ENCODE results near the gene TBX10. TPM values are rescaled to one million over a fixed set of nuclear protein-coding genes. Genes with fewer than 3 reads are reported as not detected.
"Not testable (repeated sequence)": the region's sequence is repeated elsewhere in the genome, so short reads cannot be mapped to it uniquely, and the experiment has no call there.

The TBX10 gene
- total RNA-seq, 1 experiment from 2014 or later = not detected

DNA sequence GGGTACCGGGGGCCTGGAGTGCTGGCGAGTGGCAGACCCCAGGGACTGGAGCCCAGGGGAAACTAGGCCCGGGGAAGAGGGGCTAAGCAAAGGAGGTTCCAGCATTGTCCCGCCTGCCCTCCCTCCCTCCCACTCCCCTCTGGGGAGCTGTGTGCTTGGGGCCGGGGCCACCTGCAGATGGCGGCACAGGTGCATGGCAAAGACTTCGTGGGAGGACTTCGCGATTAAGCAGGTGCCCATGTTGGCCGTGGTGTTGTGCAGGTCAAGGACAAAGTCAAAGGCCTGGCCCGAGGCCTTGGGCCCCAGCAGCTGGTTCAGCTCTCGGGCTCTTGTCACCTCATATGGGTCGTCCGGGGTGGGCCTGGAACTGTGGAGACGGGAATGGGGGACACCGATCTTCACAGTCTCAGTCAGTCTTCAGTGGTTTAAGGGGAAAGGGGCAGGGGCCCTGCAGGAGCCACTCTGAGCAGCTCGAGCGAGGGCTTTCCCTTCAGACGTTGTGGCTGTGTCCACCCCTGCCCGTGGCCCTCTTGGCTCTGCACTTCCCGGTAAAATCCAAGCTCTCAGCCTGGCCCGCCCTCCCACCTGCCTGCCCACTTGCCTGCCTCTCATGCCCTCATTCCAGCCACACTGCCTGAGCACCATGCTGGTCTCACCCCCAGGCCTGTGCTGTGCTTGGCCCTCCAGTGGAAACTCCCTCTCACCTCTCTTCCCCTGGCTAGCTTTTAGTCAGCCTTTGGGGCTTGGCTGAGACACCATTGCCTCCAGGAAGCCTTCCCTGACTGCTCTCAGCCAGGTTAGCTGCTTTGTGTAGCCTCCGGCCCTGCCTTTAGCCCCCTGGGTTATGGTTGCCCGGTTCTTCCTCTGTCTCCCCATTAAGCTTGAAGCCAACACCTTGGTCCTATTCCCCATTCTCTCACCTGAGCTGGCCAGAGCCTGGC, 6.2 kb upstream of the TBX10 start:
- no peak for DNase-seq (ENCODE audit: low read depth)

DNA sequence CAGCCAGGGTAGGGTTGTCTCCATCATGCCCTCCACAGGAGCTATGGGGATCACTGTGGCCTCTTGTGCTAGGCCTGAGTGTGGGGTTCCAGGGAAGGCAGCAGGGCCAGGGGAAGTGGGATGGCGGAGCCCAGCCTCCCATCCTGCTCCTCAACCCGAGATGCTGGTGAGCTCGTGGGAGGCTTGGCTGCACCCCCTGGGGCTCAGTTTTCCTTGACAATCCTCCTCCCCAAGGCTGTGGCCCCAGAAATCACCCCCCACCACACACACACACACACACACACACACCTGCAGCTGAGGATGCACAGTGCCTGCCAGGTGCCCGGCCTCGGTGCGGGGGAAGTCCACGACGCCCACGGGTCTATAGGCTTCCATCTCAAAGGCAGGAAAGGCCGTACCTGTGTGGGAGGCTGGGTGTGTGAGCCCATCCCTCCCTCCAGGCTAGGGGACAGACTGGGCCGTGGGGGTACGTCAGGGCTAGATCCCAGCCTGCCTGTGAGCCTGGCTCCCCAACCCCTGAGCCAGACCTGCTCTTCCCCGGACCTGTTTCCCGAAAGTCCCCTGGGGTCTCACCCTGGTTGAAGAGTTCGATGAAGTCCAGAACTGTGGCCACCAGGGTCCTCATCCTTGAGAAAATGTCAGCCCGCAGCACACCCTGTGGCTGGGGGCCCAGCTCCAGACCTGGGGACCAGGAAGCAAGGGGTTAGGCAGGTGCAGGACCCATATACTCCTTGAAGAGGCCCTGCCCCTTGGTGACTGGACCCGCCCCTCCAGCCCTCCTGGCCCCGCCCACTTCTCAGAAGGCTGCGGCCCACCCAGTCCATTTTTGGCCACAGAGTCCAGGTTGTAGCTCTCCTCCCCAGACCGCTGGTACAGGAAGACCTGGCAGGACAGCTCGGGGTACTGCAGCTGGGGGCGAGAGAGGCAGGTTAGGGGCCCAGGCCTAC, 5.2 kb upstream of the TBX10 start:
- no peak for DNase-seq (ENCODE audit: low read depth)

DNA sequence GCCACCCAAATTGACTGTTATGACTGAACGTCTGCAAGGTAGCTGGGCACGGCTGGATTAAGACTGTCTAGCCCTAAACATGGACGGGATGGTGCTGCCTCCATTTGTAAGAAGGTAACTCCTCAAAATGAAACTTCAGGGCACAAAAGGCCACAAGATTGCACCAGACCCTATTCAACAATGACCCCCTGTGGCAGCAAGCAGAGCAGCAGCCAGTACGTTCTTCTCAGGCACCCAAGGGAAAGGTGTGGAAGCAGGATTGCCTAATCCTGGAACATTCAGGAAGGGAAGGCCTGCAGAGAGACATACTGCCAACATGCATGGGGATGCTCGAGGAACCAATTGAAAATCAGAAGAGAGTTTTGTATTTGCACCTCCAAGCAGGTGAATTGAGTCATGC, 4.5 kb upstream of the TBX10 start:
- DNase-seq (ENCODE audit: low read depth) = peak; percentile 19

DNA sequence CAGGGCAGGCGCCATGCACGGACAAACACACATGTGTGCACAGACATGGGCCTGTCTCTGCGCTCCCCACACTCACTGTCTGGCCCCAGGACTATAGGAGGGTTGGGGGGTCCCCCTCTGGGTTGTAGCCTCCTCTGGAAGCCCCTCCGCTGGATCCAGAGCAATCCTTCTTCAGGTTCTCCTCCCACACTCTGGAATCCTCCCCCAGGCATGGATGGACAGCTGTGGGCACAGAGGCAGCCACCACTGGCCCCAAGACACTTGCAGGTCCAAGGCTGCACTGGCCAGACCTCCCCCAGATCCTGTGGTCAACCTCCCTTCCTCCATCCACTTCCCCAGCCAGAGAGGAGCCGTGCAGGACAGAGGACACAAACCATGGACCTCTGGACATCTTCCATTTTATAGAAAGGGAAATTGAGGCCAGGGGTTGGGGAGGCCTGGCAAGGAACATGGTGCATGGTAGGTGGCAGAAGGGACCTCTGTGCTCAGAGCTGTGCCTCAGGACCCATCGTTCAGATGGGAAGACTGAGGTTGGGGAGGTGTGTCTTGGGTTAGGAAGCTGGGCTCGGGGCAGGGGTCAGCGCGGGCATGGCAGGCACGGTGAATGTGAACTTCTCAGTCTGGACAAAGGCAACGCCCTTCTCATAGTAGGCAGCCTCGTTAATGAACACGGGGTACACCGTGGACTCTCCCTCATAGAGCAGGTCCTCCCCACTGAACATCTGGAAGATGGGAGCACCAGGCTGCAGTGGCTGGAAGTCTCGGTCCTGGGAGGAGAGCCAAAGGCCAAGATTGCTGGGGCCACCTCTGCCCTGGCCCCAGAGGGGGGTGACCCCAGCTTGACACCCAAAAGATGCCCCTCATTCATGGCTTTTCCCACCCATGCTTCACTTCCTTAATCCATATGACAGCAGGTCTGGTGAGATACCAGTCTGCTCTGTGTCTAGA, 2.9 kb upstream of the TBX10 start:
- DNase-seq (ENCODE audit: low read depth) = no peak

DNA sequence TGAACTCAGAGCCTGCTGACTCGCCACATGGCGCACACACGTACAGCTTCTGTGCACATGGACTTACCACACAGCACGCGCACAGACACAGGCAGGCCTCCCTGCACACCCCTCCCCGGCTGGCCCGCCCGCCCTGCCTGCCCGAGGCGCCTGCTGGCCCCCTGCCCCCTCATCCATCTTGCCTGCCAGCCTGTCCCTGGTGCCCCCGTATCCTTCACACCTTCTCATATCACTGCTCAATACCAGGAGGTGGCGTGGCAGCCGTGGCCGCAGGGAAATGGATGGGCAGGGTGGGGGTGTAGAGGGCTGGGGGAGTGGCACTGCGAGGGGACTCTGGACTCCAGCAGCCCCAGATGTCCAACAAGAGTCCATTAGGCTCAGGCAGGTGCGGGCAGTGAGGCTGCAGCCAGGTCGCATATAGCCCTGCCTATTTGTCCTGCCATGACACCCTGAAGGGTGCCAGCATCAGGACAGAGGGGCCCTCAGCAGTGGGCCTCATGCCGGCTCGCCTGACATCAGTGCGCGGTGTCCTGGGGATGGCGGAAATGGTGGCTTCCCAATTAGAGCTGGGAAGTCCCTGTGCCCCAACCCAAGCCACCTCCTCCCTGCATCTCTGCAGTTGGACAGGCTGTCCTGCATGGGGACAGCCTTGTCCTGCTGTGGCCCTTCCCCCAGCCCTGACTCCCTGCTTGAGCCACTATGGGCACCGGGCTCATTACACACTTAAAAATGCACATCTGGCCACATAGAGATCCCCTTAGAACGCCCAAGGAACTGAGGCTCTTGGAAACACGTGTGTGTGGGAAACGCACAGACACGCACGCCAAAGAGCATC, 2.0 kb upstream of the TBX10 start:
- no peak for DNase-seq (ENCODE audit: low read depth)

DNA sequence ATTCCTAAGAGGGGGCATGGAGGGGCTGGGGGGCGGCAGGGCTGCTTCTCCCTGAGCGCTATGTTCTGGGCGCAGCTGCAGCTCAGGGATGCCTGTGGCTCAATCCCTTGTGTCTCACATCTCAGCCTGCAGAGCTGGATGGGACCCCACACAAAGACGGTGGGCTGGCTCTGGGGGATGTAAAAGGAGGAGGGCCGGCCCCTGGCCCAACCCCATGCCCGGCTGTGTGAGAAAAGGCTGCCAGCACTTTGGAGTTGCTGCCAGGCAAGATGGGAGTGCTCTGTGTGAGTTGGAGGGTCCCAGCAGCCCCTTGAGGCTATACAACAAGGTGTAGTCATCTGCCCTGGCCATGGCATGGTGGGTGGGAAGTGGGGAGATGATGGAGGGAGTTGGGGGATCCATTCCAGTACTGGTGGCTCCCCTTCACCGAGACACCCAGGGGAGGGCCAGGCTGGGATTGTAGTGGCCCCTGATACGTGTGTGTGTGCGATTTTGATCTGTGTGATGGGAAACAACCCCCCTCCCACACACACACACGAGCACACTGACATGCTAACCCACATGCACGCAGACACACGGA, 1.3 kb upstream of the TBX10 start:
- no peak for DNase-seq (ENCODE audit: low read depth)

DNA sequence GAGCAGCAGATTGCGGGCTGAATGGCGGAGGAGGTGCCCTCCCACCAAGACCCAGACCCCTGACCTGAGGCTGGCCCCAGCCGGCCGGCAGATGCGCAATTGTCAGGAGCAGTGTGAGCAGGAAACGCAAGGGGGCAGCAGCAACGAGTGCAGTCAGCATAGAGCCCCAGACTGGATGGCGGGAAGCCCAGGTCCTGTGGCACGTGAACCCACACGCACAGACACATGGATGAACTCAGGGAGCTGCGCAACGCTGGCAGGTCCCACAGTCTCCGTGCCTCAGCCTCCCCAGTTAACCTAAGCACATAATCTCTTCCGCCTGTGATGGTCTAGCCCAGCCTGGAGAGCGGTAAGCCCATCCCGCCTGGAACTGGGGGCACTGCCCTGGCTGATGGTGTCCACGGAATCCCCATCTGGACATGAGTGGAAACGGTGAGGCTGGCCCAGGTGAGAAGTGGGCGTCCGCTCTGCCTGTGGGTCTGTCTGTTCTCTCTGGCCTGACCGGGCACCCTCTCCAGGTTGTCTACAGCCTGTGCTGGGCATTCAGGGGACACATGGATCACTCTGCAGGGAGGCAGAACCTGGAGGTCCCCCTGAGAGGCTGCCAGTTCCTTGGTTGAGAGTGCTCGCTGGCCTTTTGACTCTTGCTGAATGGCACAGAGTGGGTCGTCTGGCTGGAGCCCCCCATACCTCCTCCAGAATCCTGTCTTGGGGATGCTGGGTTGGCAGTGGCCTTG, 626 bp upstream of the TBX10 start:
- peak; percentile 48 for DNase-seq (ENCODE audit: low read depth)

DNA sequence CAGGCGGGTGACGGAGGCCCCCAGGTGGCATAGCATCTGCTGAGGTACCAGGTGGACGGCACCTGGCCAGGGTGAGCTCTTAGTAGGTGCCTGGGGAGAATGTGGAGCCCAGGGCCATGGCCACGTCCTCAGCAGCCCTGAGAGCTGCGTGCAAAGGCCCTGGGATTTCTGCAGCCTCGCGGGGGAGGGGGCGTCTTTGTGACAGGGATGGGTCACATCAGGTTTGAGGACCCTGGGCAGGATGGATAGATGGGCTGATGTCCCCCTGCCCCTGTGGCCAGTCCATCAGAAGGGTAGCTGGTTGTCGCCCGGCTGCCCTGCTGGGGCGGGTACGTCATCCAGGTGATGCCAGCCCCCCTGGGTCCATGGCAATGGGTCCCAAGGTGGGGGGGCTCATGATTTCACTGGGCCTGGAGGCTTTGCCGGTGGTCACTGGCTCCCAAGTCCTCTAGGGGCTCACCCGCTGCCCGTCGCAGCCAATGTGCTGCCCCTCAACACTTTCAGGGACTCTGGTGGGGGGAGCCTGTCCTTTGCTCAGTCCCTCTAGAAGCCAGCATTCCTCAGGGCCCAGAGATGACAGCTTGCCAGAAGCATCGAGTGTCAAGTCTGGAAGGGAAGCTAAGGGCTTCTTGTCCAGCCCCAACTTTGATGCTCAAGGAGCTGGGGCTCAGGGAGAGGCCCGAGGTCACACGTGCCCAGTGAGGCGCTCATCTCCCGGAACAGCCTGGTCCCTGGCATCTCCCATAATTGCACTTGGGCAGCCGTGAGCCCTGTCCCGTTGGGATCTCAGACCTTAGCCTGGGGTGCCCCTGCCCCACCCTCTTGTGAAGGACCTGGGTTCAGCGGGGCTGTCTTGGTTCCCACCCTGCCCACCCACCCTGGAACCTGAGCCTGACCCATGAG, 777 bp downstream of the TBX10 start:
- DNase-seq (ENCODE audit: low read depth) = no peak

DNA sequence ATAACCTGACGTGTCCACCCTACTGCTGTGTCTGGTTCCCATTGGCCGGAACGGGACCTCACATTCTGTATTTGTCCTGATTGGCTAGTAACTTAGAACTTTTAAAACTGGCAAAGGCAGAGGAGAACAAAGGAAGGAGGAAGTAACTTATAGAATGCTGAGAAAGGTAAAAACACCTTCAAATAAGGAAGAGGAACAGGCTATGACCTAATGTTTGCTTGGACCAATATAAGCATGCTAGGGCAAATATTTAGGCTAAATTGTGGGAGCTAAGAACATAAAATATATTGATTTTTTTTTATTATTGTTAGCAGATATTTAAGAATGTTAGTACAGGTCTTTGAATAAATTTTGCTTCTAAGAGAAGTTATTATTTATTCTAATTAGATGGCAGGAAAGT, 2.1 kb downstream of the TBX10 start:
- not testable (repeated sequence) for DNase-seq (ENCODE audit: low read depth)

DNA sequence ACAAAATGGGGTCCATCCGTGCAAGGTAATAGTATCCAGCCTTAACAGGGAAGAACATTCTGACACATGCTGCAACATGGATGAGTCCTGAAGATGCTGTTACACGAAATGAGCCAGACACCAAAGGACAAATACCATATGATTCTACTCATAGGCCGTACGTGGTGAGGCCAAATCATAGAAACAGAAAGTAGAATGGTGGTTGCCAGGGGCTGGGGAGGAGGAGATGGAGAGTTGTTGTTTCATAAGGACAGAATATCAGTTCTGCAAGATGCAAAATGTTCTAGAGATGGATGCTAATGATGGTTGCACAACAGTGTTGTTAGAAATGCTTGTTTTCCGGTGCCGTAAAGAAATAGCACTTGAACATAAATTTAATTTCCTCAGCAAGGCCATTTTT, 2.6 kb downstream of the TBX10 start:
- no peak for DNase-seq (ENCODE audit: low read depth)

DNA sequence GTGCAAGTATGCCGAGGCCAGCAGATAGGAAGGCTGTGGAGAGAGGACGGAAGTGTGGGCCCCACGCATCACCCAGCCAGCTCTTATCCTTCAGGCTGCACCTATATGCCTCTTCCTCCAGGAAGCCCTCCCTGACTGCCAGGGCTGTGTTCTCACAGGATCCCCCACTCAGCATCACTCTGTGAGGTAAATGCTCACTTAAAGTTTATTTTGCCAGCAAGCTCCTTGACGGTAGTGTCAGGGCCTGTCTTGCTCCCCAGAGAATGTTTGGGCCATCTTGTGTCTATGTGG, 4.4 kb downstream of the TBX10 start:
- no peak for DNase-seq (ENCODE audit: low read depth)

DNA sequence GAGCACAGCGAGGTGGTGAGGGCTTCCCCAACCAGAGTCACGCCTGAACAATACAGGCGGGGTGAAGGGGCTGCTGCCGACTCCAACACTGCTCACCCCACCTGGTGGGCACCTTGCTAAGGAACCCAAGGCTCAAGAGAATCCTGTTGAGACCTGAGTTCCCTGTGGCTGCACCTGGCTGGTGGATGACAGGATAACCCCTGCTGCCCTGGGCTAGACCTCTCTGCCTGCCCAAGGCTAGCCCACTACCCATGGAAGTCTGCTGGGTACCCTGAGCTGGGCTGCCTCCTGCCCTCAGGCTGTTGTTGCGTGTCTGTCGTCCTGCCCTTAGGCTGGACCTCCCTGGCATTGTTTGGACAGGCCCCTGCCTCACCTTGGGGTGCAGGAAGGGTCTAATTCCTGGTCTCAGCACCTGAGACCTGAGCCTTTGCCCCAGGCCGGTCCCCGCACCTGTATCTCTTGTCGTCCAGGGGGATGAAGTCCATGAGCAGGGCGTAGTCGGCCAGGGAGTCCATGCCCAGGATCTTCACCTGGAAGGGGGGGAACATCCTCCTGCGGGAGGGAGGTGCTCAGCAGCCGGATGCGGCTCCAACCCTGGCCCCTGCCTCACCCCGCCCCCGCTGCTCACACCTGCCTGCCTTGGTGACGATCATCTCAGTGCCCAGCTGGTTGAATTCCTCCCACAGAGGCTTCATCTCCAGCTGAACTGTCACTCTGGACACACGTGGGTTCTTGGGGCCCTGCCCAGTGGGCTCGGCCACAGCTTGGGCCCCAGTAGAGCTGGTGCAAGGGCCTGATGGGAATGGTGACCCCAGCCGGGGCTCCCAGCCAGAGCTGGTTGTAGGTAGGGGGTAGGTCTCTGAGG, 5.0 kb downstream of the TBX10 start:
- no peak for DNase-seq (ENCODE audit: low read depth)

DNA sequence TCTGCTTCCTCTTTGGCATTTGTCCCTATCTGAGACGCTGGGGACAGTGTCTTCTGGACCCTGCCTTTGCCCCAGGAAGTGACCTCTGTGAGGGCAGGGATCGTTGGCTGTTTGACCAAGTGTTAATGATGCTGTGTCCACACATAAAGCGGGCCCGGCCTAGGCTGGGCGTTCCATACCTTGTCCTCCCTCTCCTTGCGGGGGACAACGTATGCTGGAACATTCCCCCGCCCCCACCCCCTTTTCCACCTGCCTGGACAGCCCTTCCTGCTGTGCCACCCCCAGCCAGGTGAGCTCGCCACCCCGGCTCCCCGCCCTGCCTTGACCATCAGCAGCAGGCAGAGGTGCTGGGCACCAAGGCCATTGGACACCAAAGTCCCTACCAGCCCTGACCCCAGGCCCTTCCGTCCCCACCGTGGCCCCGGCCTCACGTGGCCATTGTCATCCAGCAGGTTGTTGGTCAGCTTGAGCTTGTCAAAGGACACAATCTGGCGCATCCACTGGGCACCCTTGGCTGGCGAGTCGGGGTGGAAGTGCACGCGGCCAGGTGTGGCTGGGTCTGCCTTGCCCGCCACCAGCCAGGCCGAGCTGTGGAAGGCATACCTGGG, 5.7 kb downstream of the TBX10 start:
- DNase-seq (ENCODE audit: low read depth) = no peak

DNA sequence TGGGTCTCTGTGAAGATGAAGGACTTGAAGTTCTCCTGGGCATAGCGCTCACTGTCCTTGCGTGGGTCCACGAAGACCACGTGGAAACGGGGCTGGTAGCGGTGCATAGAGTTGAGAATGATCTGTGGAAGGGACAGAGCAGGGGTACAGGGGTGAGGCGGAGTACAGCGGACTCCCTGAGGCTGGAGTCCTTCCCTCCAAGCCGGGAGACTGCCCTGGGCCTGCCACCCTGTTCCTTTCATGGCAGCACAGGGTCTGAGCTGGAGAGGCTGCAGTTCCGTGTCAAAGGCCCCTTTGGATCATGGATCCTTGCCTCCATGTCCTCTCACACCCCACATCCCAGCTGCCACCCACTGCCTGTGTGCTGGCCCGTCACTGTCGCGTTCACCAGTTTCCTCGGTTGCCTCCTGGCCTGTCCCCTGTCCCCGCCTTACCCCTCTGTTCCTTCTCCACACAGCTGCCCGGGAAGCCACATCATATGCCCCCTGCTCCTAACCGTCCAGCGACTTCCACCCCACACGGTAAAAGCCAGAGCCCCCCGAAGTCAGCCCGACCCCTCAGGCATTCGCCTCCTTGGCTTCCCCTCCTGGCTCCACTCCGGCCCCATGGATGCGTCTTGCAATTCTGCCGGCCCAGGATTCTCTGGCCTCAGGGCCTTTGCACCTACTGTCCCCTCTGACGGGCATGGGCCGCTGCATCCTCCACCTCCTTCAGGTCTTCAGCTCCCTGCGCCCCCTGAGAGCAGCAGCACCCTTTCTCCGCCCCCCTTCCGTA, 6.4 kb downstream of the TBX10 start:
- no peak for DNase-seq (ENCODE audit: low read depth)

DNA sequence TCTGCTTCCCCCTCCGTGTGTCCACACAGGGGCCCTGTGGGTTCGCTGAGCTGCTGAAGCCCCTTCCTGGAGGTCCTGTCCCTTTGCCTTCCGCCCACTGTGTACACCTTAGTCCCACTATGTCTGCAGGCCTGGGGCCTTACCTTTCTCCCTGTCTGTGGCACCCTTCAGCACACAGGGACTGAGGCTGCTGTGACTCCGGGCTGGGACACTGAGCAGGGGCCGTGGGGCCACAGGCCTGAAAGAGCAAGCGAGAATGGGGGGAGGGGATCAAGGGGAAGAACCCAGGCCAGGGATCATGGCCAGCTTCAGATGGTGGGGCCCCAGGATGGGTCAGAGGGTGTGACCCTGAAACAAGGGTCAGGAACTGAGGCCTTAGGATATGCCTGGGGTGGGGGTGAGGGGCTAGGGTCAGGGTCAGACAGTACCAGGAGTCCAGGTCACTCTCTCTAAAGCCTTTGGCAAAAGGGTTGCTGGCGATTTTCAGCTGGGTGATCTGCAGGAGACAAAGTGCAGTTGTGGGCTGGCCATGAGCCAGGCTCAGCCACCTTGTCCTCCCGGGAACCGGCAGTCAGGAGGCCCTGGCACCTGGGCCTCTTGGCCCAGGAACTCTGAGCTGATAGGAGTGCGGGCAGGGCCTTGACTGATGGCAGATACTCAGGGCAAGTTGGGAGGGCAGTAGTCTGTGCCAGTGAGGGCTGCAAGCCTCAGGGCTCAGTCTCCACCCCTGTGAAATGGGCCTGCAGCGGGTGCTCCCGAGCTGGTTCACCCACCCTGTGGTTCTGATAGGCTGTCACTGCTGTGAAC, 7.2 kb downstream of the TBX10 start:
- no peak for DNase-seq (ENCODE audit: low read depth)

DNA sequence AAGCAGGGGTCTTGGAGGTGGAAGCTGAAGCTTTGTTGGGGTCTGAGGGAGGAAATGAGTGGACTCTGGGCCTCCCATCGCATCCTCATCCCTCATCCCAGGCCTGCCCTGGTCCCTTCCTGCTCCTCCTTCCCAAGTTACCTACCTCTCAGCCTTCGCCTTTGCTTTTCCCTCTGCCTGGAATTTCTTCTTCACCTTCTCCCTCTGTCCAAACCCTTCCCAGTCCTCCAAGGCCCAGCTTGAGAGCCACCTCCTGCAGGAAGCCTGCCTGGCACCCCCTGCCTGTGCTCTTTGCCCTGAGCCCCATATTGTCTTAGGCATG, 7.7 kb downstream of the TBX10 start:
- DNase-seq (ENCODE audit: low read depth) = no peak
